ENCODE measurements around the gene CRKL. TPM values are rescaled to one million over a fixed set of nuclear protein-coding genes. Genes with fewer than 3 reads are reported as not detected.

Gene CRKL
- total RNA-seq, 1 donor from 2014 or later = 59.5 TPM

DNA sequence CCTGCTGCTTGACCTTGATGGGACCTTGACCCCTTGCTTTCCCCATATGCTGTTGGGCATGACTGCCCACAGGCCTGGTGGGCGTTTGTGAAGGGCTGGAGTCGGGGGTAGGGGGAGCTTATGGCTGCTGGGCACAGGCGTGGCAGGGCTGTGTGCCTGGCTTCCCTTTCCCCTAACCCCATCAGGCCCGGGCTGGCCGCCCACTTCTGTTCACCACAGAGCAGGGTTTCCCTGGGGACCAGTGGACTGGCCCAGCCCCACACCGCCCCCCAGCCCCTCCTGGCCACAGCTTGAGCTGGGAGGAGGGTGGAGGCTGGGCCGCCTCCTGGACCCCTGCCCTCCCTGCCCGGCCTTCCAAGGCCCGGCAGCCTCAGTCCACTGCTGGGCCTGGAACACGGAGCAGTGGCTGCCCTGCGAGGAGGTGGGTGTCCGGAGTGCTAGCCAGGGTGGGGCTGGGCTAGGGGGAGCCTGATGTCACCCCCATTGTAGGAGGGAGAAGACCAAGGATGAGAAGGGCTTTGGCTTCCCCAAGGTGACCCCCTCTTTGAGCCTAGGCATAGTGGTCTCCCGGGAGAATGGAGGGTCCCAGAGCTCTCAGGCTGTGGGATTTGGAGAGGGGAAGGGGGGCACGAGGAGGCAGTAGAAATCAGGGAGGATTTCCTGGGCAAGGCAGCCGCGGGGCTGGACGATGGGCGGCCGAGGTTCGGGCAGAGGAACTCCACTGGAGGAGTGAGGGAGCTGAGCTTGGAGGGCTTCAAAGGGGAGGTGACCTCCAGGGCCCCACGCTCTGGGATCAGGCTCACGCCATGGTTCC, 49.9 kb downstream of the CRKL start, which contains the start of gene AIFM3:
Gene AIFM3 (plus strand): TSS at position 373 of the 814 bp plus-strand sequence. CDS start 690 bp downstream, outside the sequence.
- H3K4me1 ChIP-seq (ENCODE audit: insufficient read depth, low read length) = no peaks in the 10 kb centered on the region
- H3K36me3 ChIP-seq (ENCODE audit: insufficient read depth, low read length) = no peaks in the 10 kb centered on the region
- H4K20me1 ChIP-seq (ENCODE audit: insufficient read depth, low read length) = no peaks in the 10 kb centered on the region
- peak within 1 kb of the TSS; percentile 7 for H3K27ac Mint-ChIP-seq (ENCODE audit: unreplicated experiment)
- no peaks in the 10 kb centered on the region for H3K79me2 ChIP-seq (ENCODE audit: insufficient read depth, low read length)
- H3K9ac ChIP-seq (ENCODE audit: low read length) = no peak within 1 kb of the TSS
- peaks cover 14% of the 10 kb centered on the region for H3K27me3 ChIP-seq (ENCODE audit: insufficient read depth, low read length)
- TF ChIP-seq CTCF (IDR thresholded peaks at IDR 0.05; ENCODE audit: insufficient read depth, low read depth, low read length) = no peak
- no peak for TF ChIP-seq EZH2 (IDR thresholded peaks at IDR 0.05; ENCODE audit: insufficient read depth, low read length)
- no peaks in the 10 kb centered on the region for H3K9me3 Mint-ChIP-seq (ENCODE audit: unreplicated experiment)
- no peak within 1 kb of the TSS for H3K27ac ChIP-seq (ENCODE audit: low read depth, low read length)
- DNase-seq (ENCODE audit: low read depth) (no peak), FAIRE-seq (no peak)
- no peak within 1 kb of the TSS for H3K4me3 Mint-ChIP-seq (ENCODE audit: unreplicated experiment)
- H2AFZ ChIP-seq (ENCODE audit: low read depth, low read length) = no peak within 1 kb of the TSS
- H3K4me2 ChIP-seq (ENCODE audit: low read length) = no peak within 1 kb of the TSS
- H3K9me3 ChIP-seq (ENCODE audit: insufficient read depth, low read depth, low read length) = no peaks in the 10 kb centered on the region
- no peaks in the 10 kb centered on the region for H3K36me3 Mint-ChIP-seq (ENCODE audit: low read depth, unreplicated experiment)
- no peak within 1 kb of the TSS for H3K4me3 ChIP-seq (ENCODE audit: insufficient read depth, low read depth, low read length)
- H3K27me3 Mint-ChIP-seq (ENCODE audit: low read depth, unreplicated experiment) = peaks cover 31% of the 10 kb centered on the region
- H3K4me1 Mint-ChIP-seq (ENCODE audit: low read depth, unreplicated experiment) = no peaks in the 10 kb centered on the region

DNA sequence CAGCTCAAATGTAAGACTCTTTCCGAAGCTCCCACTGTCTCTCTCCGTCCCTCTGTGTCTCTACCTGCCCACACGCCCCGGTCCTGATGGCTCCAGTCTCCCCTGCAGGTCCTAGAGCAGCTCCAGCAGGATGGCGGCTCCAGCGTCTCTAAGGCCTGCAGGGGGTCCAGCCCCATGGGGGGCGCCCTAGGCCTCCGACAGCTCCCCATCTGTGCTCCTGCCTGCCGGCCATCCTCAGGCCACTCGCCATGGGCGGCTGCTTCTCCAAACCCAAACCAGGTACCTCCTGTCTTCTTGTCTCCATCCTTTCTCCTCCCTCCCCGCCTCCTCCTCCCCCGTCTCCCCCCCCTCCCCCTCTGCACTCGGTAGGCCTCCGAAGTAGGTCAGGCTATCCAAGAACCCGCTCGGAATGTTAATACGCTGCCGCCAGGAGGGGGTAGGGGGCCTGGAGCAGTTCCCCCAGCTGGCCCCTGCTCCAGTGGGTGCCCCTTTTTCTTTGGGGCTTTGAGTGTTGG, 50.5 kb downstream of the CRKL start:
- H3K27me3 ChIP-seq (ENCODE audit: insufficient read depth, low read length) = peaks cover 14% of the 10 kb centered on the region
- no peaks in the 10 kb centered on the region for H4K20me1 ChIP-seq (ENCODE audit: insufficient read depth, low read length)
- H3K79me2 ChIP-seq (ENCODE audit: insufficient read depth, low read length) = no peaks in the 10 kb centered on the region
- H3K27ac Mint-ChIP-seq (ENCODE audit: unreplicated experiment) = no peak overlapping the region
- no peaks in the 10 kb centered on the region for H3K9me3 Mint-ChIP-seq (ENCODE audit: unreplicated experiment)
- H3K4me3 ChIP-seq (ENCODE audit: insufficient read depth, low read depth, low read length) = no peak overlapping the region
- FAIRE-seq (no peak), DNase-seq (ENCODE audit: low read depth) (no peak)
- no peaks in the 10 kb centered on the region for H3K9me3 ChIP-seq (ENCODE audit: insufficient read depth, low read depth, low read length)
- H2AFZ ChIP-seq (ENCODE audit: low read depth, low read length) = no peak overlapping the region
- no peaks in the 10 kb centered on the region for H3K36me3 ChIP-seq (ENCODE audit: insufficient read depth, low read length)
- H3K4me3 Mint-ChIP-seq (ENCODE audit: unreplicated experiment) = no peak overlapping the region
- H3K27me3 Mint-ChIP-seq (ENCODE audit: low read depth, unreplicated experiment) = peaks cover 33% of the 10 kb centered on the region
- no peak for TF ChIP-seq CTCF (IDR thresholded peaks at IDR 0.05; ENCODE audit: insufficient read depth, low read depth, low read length)
- H3K4me1 Mint-ChIP-seq (ENCODE audit: low read depth, unreplicated experiment) = no peaks in the 10 kb centered on the region
- no peak overlapping the region for H3K4me2 ChIP-seq (ENCODE audit: low read length)
- no peak overlapping the region for H3K27ac ChIP-seq (ENCODE audit: low read depth, low read length)
- H3K36me3 Mint-ChIP-seq (ENCODE audit: low read depth, unreplicated experiment) = no peaks in the 10 kb centered on the region
- H3K9ac ChIP-seq (ENCODE audit: low read length) = no peak overlapping the region
- no peaks in the 10 kb centered on the region for H3K4me1 ChIP-seq (ENCODE audit: insufficient read depth, low read length)

Measured in astrocyte (in vitro differentiated cells and primary cell).